ENCODE results near the gene PRR13. TPM values are rescaled to one million over a fixed set of nuclear protein-coding genes. Genes with fewer than 3 reads are reported as not detected.
A peak's percentile ranks its signal among the peaks of the same experiment; 100 is the strongest.

Gene PRR13
- total RNA-seq, 3 donors from 2014 or later, result 57.1 to 65.1 (median 61.0) TPM

DNA sequence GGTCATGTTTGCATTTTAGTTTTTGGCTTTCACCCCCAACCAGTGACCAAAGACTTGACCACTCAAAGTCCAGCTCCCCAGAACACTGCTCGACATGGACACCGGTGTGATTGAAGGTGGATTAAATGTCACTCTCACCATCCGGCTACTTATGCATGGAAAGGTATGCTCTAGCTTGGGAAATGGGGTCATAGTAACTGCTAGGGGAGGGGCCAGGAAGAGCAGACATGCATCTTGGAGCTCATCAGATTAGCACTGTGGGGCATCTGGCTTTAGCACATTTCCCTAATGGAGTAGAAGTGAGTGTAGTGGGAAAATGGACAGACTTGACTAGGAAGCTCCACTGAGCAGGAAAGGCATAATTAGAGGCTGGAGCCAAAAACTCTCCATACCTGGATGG, 13.2 kb downstream of the PRR13 start:
- DNase-seq (ENCODE audit: low spot score in 2 of 2), result no peak
- H3K36me3 ChIP-seq, result no peaks in the 10 kb centered on the region
- H3K27me3 ChIP-seq, result no peaks in the 10 kb centered on the region
- H3K4me1 ChIP-seq, result peaks cover 0 to 12% of the 10 kb centered on the region in 2 donors
- no peak overlapping the region for H3K27ac ChIP-seq
- TF ChIP-seq, protein P1, sequence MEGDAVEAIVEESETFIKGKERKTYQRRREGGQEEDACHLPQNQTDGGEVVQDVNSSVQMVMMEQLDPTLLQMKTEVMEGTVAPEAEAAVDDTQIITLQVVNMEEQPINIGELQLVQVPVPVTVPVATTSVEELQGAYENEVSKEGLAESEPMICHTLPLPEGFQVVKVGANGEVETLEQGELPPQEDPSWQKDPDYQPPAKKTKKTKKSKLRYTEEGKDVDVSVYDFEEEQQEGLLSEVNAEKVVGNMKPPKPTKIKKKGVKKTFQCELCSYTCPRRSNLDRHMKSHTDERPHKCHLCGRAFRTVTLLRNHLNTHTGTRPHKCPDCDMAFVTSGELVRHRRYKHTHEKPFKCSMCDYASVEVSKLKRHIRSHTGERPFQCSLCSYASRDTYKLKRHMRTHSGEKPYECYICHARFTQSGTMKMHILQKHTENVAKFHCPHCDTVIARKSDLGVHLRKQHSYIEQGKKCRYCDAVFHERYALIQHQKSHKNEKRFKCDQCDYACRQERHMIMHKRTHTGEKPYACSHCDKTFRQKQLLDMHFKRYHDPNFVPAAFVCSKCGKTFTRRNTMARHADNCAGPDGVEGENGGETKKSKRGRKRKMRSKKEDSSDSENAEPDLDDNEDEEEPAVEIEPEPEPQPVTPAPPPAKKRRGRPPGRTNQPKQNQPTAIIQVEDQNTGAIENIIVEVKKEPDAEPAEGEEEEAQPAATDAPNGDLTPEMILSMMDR (IDR thresholded peaks at IDR 0.05), result no peak
- TF ChIP-seq POLR2A (IDR thresholded peaks at IDR 0.05) (no peak), POLR2AphosphoS5 (IDR thresholded peaks at IDR 0.05) (no peak)
- H3K9me3 ChIP-seq, result no peaks in the 10 kb centered on the region
- intact Hi-C loops (cut with DNase I; ENCODE audit: low total_unique reads), result no loop called here
- H3K4me3 ChIP-seq, result peak overlapping the region in 1 of 3 donors; percentile 93

DNA sequence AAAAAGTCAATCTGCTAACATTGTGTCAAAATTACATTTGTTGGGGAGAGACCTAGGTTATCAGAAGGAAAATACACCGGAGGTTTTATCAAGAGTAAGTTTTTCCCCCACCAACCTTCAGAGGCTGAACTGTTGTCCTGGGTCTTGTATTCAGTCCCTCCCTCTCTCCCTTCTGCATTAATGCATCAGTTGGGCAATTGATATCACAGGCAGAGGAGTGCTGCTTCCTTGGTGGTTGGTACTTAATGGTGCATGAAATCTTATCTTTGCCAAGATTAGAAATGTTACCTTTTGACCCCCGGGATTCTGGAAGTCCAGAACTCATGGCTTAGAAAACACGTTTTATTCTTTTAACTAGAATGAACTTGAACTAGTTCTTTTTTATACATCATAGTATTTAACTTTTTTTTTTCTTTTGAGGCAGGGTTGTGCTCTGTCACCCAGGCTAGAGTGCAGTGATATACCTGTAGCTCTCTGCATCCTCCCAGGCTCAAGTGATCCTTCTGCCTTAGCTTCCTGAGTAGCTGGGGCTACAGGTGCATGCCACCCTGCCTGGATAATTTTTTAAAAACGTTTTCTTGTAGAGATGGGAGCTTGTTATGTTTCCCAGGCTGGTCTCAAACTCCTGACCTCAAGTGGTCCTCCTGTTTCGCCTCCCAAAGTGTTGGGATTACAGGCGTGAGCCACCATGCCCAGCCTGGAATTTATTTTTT, 15.3 kb downstream of the PRR13 start:
- Histone ChIP-seq H3K27ac (no peak overlapping the region), H3K9me3 (no peaks in the 10 kb centered on the region), H3K4me1 (peaks cover 0 to 12% of the 10 kb centered on the region in 2 donors), H3K36me3 (peaks cover 14% of the 10 kb centered on the region), H3K4me3 (no peak overlapping the region), H3K27me3 (no peaks in the 10 kb centered on the region)
- DNase-seq (ENCODE audit: low spot score in 2 of 2), result no peak
- intact Hi-C loops (cut with DNase I; ENCODE audit: low total_unique reads), result no loop called here
- no peak for TF ChIP-seq POLR2A (IDR thresholded peaks at IDR 0.05)

- Histone ChIP-seq H3K36me3 (peaks cover 23% of the 10 kb centered on the region), H3K27ac (no peak overlapping the region), H3K4me3 (no peak overlapping the region), H3K9me3 (no peaks in the 10 kb centered on the region), H3K27me3 (no peaks in the 10 kb centered on the region), H3K4me1 (peaks cover 0 to 1% of the 10 kb centered on the region in 2 donors)
- intact Hi-C loops (cut with DNase I; ENCODE audit: low total_unique reads), result no loop called here
- TF ChIP-seq POLR2AphosphoS5 (IDR thresholded peaks at IDR 0.05) (no peak), POLR2A (IDR thresholded peaks at IDR 0.05) (no peak)
- TF ChIP-seq, protein P1 (IDR thresholded peaks at IDR 0.05), result no peak
- no peak for DNase-seq (ENCODE audit: low spot score in 2 of 2)
Observed at GRCh38 chr12:53459097-53459496, 17.6 kb downstream of the PRR13 start.

DNA sequence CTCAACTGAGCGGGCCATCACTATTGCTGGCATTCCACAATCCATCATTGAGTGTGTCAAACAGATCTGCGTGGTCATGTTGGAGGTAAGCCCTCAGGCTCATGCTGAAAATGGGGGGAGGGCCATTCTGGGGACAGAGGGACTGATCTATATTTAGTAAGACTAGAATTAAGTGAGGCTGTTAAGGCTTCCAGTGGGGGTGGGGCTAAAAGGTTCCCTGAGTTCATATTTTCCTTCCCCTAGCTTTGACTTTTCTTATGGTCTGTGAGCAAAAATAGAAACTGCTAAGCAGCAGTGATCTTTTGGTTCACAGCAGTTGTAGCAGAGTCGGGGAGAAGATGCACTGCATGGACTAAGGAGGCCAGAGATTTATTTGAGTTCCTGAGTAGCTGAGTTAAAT, 19.5 kb downstream of the PRR13 start:
- no peaks in the 10 kb centered on the region for H3K4me1 ChIP-seq
- H3K36me3 ChIP-seq, result peaks cover 23% of the 10 kb centered on the region
- peak overlapping the region; percentile 8 for H3K27ac ChIP-seq

GRCh38 chr12:53461591-53461990, 20.1 kb downstream of the PRR13 start:
- TF ChIP-seq POLR2AphosphoS5 (IDR thresholded peaks at IDR 0.05) (no peak), POLR2A (IDR thresholded peaks at IDR 0.05) (no peak)
- TF ChIP-seq, protein P1 (IDR thresholded peaks at IDR 0.05), result no peak
- Histone ChIP-seq H3K27me3 (no peaks in the 10 kb centered on the region), H3K9me3 (no peaks in the 10 kb centered on the region), H3K27ac (no peak overlapping the region), H3K4me3 (no peak overlapping the region), H3K36me3 (peaks cover 23% of the 10 kb centered on the region), H3K4me1 (no peaks in the 10 kb centered on the region)
- no peak for DNase-seq (ENCODE audit: low spot score in 2 of 2)
- intact Hi-C loops (cut with DNase I; ENCODE audit: low total_unique reads), result no loop called here

More for the DNA sequence above, 19.5 kb downstream of the PRR13 start:
- no peaks in the 10 kb centered on the region for H3K9me3 ChIP-seq
- TF ChIP-seq, protein P1 (IDR thresholded peaks at IDR 0.05), result no peak
- TF ChIP-seq POLR2A (IDR thresholded peaks at IDR 0.05) (no peak), POLR2AphosphoS5 (IDR thresholded peaks at IDR 0.05) (no peak)
- no peaks in the 10 kb centered on the region for H3K27me3 ChIP-seq
- no peak for DNase-seq (ENCODE audit: low spot score in 2 of 2)
- no peak overlapping the region for H3K4me3 ChIP-seq
- intact Hi-C loops (cut with DNase I; ENCODE audit: low total_unique reads), result no loop called here
